ENCODE measurements around the gene INIP.

Gene INIP

DNA sequence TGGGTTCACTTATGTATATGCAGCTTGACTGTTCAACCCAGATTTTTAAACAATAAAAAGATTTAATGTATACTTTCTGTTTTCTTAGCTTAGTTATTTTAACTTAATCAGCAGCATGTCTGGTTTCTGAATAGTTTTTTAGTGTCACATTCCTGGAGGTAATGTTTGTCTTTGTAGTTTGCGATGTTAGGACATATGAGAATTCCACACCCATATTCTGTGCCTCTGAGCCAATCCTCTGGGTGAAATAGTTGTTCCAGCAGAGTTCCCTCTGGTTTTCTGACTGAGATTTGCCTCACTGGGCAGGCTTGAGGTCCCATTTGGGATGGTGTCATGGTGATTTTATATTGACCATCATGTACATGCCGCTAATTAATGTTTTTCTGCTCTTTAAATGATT is 48.6 kb downstream of the INIP start (continued):
- TF ChIP-seq, protein P1, sequence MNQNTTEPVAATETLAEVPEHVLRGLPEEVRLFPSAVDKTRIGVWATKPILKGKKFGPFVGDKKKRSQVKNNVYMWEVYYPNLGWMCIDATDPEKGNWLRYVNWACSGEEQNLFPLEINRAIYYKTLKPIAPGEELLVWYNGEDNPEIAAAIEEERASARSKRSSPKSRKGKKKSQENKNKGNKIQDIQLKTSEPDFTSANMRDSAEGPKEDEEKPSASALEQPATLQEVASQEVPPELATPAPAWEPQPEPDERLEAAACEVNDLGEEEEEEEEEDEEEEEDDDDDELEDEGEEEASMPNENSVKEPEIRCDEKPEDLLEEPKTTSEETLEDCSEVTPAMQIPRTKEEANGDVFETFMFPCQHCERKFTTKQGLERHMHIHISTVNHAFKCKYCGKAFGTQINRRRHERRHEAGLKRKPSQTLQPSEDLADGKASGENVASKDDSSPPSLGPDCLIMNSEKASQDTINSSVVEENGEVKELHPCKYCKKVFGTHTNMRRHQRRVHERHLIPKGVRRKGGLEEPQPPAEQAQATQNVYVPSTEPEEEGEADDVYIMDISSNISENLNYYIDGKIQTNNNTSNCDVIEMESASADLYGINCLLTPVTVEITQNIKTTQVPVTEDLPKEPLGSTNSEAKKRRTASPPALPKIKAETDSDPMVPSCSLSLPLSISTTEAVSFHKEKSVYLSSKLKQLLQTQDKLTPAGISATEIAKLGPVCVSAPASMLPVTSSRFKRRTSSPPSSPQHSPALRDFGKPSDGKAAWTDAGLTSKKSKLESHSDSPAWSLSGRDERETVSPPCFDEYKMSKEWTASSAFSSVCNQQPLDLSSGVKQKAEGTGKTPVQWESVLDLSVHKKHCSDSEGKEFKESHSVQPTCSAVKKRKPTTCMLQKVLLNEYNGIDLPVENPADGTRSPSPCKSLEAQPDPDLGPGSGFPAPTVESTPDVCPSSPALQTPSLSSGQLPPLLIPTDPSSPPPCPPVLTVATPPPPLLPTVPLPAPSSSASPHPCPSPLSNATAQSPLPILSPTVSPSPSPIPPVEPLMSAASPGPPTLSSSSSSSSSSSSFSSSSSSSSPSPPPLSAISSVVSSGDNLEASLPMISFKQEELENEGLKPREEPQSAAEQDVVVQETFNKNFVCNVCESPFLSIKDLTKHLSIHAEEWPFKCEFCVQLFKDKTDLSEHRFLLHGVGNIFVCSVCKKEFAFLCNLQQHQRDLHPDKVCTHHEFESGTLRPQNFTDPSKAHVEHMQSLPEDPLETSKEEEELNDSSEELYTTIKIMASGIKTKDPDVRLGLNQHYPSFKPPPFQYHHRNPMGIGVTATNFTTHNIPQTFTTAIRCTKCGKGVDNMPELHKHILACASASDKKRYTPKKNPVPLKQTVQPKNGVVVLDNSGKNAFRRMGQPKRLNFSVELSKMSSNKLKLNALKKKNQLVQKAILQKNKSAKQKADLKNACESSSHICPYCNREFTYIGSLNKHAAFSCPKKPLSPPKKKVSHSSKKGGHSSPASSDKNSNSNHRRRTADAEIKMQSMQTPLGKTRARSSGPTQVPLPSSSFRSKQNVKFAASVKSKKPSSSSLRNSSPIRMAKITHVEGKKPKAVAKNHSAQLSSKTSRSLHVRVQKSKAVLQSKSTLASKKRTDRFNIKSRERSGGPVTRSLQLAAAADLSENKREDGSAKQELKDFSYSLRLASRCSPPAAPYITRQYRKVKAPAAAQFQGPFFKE (tag by site-specific recombination; IDR thresholded peaks at IDR 0.05; ENCODE audit: borderline replicate concordance), result no peak

DNA sequence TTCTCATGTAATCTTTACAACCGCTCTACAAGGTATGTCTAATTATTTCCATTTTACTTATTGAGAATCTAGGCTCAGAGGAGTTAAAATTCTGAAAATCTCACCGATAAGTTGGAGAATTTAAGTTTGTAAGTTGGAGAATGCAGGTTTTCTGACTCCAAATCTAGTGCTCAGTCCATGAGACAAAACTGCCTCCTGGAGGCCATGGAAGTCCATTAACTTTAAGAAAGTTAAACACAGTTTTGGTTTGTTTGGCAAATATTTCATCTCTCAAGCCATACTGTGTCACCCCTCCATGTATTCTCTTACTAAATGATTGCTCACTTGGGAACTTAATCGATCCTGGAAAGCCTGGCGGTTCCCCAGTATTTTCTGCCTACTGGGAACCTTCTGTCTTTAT is 52.6 kb downstream of the INIP start:
- no peak overlapping the region for H3K27ac ChIP-seq (ENCODE audit: extremely low read depth, low read depth, low read length)
- no peaks in the 10 kb centered on the region for H3K4me1 ChIP-seq (ENCODE audit: control insufficient read depth, insufficient read depth, low read length)
- H3K4me3 ChIP-seq (ENCODE audit: low read depth, low read length), result no peak overlapping the region
- TF ChIP-seq, protein P2, sequence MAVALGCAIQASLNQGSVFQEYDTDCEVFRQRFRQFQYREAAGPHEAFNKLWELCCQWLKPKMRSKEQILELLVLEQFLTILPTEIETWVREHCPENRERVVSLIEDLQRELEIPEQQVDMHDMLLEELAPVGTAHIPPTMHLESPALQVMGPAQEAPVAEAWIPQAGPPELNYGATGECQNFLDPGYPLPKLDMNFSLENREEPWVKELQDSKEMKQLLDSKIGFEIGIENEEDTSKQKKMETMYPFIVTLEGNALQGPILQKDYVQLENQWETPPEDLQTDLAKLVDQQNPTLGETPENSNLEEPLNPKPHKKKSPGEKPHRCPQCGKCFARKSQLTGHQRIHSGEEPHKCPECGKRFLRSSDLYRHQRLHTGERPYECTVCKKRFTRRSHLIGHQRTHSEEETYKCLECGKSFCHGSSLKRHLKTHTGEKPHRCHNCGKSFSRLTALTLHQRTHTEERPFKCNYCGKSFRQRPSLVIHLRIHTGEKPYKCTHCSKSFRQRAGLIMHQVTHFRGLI (tag by site-specific recombination; IDR thresholded peaks at IDR 0.05), result no peak
- TF ChIP-seq, protein P3, sequence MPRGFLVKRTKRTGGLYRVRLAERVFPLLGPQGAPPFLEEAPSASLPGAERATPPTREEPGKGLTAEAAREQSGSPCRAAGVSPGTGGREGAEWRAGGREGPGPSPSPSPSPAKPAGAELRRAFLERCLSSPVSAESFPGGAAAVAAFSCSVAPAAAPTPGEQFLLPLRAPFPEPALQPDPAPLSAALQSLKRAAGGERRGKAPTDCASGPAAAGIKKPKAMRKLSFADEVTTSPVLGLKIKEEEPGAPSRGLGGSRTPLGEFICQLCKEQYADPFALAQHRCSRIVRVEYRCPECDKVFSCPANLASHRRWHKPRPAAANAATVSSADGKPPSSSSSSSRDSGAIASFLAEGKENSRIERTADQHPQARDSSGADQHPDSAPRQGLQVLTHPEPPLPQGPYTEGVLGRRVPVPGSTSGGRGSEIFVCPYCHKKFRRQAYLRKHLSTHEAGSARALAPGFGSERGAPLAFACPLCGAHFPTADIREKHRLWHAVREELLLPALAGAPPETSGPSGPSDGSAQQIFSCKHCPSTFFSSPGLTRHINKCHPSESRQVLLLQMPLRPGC (tag by site-specific recombination; IDR thresholded peaks at IDR 0.05), result no peak
- TF ChIP-seq ZNF211 (tag by site-specific recombination; IDR thresholded peaks at IDR 0.05; ENCODE audit: low read depth) (no peak), ZNF558 (tag by site-specific recombination; IDR thresholded peaks at IDR 0.05) (no peak), ZNF747 (tag by site-specific recombination; IDR thresholded peaks at IDR 0.05) (no peak), ZNF157 (tag by site-specific recombination; IDR thresholded peaks at IDR 0.05) (no peak), ZNF292 (tag by site-specific recombination; IDR thresholded peaks at IDR 0.05; ENCODE audit: borderline replicate concordance, low read depth) (no peak), SCRT1 (tag by site-specific recombination; IDR thresholded peaks at IDR 0.05; ENCODE audit: borderline replicate concordance) (no peak), ZNF776 (tag by site-specific recombination; IDR thresholded peaks at IDR 0.05; ENCODE audit: borderline replicate concordance) (no peak), YY2 (tag by site-specific recombination; IDR thresholded peaks at IDR 0.05) (no peak), ZNF658 (tag by site-specific recombination; IDR thresholded peaks at IDR 0.05) (no peak), ZNF16 (tag by site-specific recombination; IDR thresholded peaks at IDR 0.05; ENCODE audit: low read depth) (no peak), ZBTB48 (tag by site-specific recombination; IDR thresholded peaks at IDR 0.05) (no peak), ZXDB (tag by site-specific recombination; IDR thresholded peaks at IDR 0.05) (no peak), YY1 (tag by site-specific recombination; IDR thresholded peaks at IDR 0.05) (no peak)
- CTCF ChIA-PET, result no interaction called here
- no peaks in the 10 kb centered on the region for H3K36me3 ChIP-seq (ENCODE audit: control insufficient read depth in 2 of 2, insufficient read depth in 1 of 2, low read length in 2 of 2)
- POLR2A ChIA-PET, result no interaction called here
- no peaks in the 10 kb centered on the region for H3K9me3 ChIP-seq (ENCODE audit: control insufficient read depth, insufficient read depth, low read depth, low read length)
